ENCODE data around the gene PLPP4. TPM values are rescaled to one million over a fixed set of nuclear protein-coding genes. Genes with fewer than 3 reads are reported as not detected.

Gene PLPP4
- total RNA-seq, 1 experiment from 2014 or later, result 10.7 TPM

- ATAC-seq, result no peak
- no peak for DNase-seq
- CTCF ChIA-PET, result no interaction called here
- Histone ChIP-seq H3K79me2 (ENCODE audit: low read length) (no peaks in the 10 kb centered on the region), H3K4me1 (ENCODE audit: insufficient read depth, low read length) (peaks cover 30% of the 10 kb centered on the region), H3F3A (ENCODE audit: low read length, unreplicated experiment) (no peaks in the 10 kb centered on the region), H3K9me3 (ENCODE audit: low read length) (no peaks in the 10 kb centered on the region), H3K9me2 (replicated peaks; ENCODE audit: low read length) (no peaks in the 10 kb centered on the region), H3K9ac (ENCODE audit: low read length) (no peak overlapping the region), H3K4me2 (ENCODE audit: low read length) (no peak overlapping the region), H3K27me3 (ENCODE audit: low read length) (no peaks in the 10 kb centered on the region), H3K36me3 (ENCODE audit: low read depth, low read length) (no peaks in the 10 kb centered on the region), H3K4me3 (ENCODE audit: low read length) (no peak overlapping the region), H4K20me1 (ENCODE audit: low read length) (no peaks in the 10 kb centered on the region), H2AFZ (ENCODE audit: low read length) (no peak overlapping the region), H3K27ac (ENCODE audit: low read length) (no peak overlapping the region)
- intact Hi-C loops (cut with micrococcal nuclease), result no loop called here
- POLR2A ChIA-PET (ENCODE audit: unreplicated experiment), result interaction anchor here (0.6 kb wide), 1 partner anchor 269 kb away, joined by 6 read pairs; no protein-coding TSS in a partner anchor
- no TSS peak for BruUV-seq (replicated peaks)
- TF ChIP-seq CTCF (conservative IDR thresholded peaks at IDR 0.05; ENCODE audit: low read depth, low read length), result no peak
- TF ChIP-seq EZH2phosphoT487 (IDR thresholded peaks at IDR 0.05; ENCODE audit: borderline replicate concordance, low read length), result no peak
- TF ChIP-seq EZH2 (IDR thresholded peaks at IDR 0.05; ENCODE audit: low read length, unreplicated experiment), result no peak
These were observed 5.1 kb downstream of the PLPP4 start for GRCh38 chr10:120462018-120462682.

DNA sequence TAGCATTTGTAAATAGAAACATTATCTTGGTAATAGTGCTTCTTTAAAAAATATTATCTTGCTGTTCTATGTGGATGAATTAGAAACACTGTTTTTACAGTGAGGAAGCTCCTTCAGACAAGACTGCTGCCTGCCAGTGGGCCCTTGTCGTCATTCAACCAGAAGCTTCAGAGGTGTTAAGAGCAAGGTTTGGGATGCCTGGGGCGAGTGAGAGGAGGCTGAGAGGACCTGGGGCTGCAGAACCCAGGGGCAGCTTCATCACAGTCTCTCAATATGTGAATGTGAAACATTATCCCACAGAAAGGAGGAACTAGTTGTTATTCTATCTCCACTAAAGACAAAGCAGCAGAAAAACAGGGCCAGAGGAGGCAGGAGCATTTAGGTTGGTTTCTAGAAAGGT lies 8.1 kb downstream of the PLPP4 start:
- POLR2A ChIA-PET (ENCODE audit: unreplicated experiment), result no interaction called here
- ATAC-seq, result no peak
- BruUV-seq (replicated peaks), result no TSS peak

GRCh38 chr10:120466006-120466405 lies 9.0 kb downstream of the PLPP4 start:
- BruUV-seq (replicated peaks), result no TSS peak
- CTCF ChIA-PET, result no interaction called here
- TF ChIP-seq EZH2phosphoT487 (IDR thresholded peaks at IDR 0.05; ENCODE audit: borderline replicate concordance, low read length), result no peak
- TF ChIP-seq CTCF (conservative IDR thresholded peaks at IDR 0.05; ENCODE audit: low read depth, low read length), result no peak
- TF ChIP-seq EZH2 (IDR thresholded peaks at IDR 0.05; ENCODE audit: low read length, unreplicated experiment), result no peak
- Histone ChIP-seq H3K9me3 (ENCODE audit: low read length) (no peaks in the 10 kb centered on the region), H3K9me2 (replicated peaks; ENCODE audit: low read length) (no peaks in the 10 kb centered on the region), H3F3A (ENCODE audit: low read length, unreplicated experiment) (no peaks in the 10 kb centered on the region), H3K4me2 (ENCODE audit: low read length) (no peak overlapping the region), H2AFZ (ENCODE audit: low read length) (no peak overlapping the region), H3K27me3 (ENCODE audit: low read length) (no peaks in the 10 kb centered on the region), H3K9ac (ENCODE audit: low read length) (no peak overlapping the region), H3K36me3 (ENCODE audit: low read depth, low read length) (no peaks in the 10 kb centered on the region), H3K4me3 (ENCODE audit: low read length) (no peak overlapping the region), H3K27ac (ENCODE audit: low read length) (no peak overlapping the region), H3K79me2 (ENCODE audit: low read length) (no peaks in the 10 kb centered on the region), H3K4me1 (ENCODE audit: insufficient read depth, low read length) (peaks cover 7% of the 10 kb centered on the region), H4K20me1 (ENCODE audit: low read length) (no peaks in the 10 kb centered on the region)
- ATAC-seq (no peak), DNase-seq (no peak)
- POLR2A ChIA-PET (ENCODE audit: unreplicated experiment), result no interaction called here
- intact Hi-C loops (cut with micrococcal nuclease), result no loop called here

More for the DNA sequence above, 8.1 kb downstream of the PLPP4 start:
- no peaks in the 10 kb centered on the region for H4K20me1 ChIP-seq (ENCODE audit: low read length)
- H3K9me2 ChIP-seq (replicated peaks; ENCODE audit: low read length), result no peaks in the 10 kb centered on the region
- H3K27me3 ChIP-seq (ENCODE audit: low read length), result no peaks in the 10 kb centered on the region
- peaks cover 15% of the 10 kb centered on the region for H3K4me1 ChIP-seq (ENCODE audit: insufficient read depth, low read length)
- H3K9ac ChIP-seq (ENCODE audit: low read length), result no peak overlapping the region
- DNase-seq, result no peak
- H3K4me2 ChIP-seq (ENCODE audit: low read length), result no peak overlapping the region
- intact Hi-C loops (cut with micrococcal nuclease), result no loop called here
- H2AFZ ChIP-seq (ENCODE audit: low read length), result no peak overlapping the region
- no peaks in the 10 kb centered on the region for H3K9me3 ChIP-seq (ENCODE audit: low read length)
- H3F3A ChIP-seq (ENCODE audit: low read length, unreplicated experiment), result no peaks in the 10 kb centered on the region
- CTCF ChIA-PET, result no interaction called here
- H3K36me3 ChIP-seq (ENCODE audit: low read depth, low read length), result no peaks in the 10 kb centered on the region
- no peaks in the 10 kb centered on the region for H3K79me2 ChIP-seq (ENCODE audit: low read length)
- no peak for TF ChIP-seq EZH2phosphoT487 (IDR thresholded peaks at IDR 0.05; ENCODE audit: borderline replicate concordance, low read length)
- no peak overlapping the region for H3K4me3 ChIP-seq (ENCODE audit: low read length)
- H3K27ac ChIP-seq (ENCODE audit: low read length), result no peak overlapping the region

Measured in PC-3 (cell line).